ENCODE results near the gene C1orf53. TPM values are rescaled to one million over a fixed set of nuclear protein-coding genes. Genes with fewer than 3 reads are reported as not detected.

Gene C1orf53
- total and polyA plus RNA-seq, 2 of the 13 experiments (the other 11 are each of a cell fraction or from before 2014, with no cell fraction given) = 5.8 to 10.1 TPM

DNA sequence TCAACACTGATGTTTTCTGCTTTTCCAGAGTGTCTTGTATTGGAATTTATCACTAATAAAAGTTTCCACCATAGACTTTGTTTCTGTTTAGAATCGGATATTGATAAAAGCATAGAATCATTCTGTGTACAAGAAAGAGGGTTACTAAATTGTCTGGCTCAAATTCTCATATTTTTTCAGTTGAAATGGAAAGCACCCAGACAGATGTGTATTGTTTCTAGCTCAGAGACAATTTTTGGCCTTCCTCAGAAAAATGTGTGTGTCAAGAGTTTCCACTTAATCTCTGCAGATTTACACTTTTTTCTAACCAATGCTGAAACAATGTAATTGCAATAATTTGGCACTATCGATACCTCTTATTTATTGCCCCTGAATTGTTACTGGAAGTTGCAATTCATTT lies 35.0 kb downstream of the C1orf53 start:
- no TSS peak for BruUV-seq (replicated peaks)
- H4K20me1 ChIP-seq (ENCODE audit: insufficient read depth, low read length) = no peaks in the 10 kb centered on the region
- no peak overlapping the region for H3K27ac ChIP-seq (ENCODE audit: extremely low read length, insufficient read depth, low read length)
- DNase-seq (ENCODE audit: low spot score) (no peak), ATAC-seq (no peak), FAIRE-seq (no peak)
- ChIA-PET POLR2A (no interaction called here), CTCF (ENCODE audit: low intra/inter-chr PET ratio, low total read pairs) (no interaction called here)
- no peaks in the 10 kb centered on the region for H3K4me1 ChIP-seq (ENCODE audit: insufficient read depth, low read length)
- no peaks in the 10 kb centered on the region for H3K79me2 ChIP-seq (ENCODE audit: insufficient read depth, low read length)
- no peaks in the 10 kb centered on the region for H3K36me3 ChIP-seq (replicated peaks in 1 of 2; ENCODE audit: control insufficient read depth in 1 of 2, insufficient read depth in 2 of 2, low read length in 2 of 2)
- H3K4me3 ChIP-seq (replicated peaks in 1 of 3; ENCODE audit: insufficient read depth in 1 of 3, low read depth in 2 of 3, low read length in 3 of 3) = no peak overlapping the region
- no peak overlapping the region for H2AFZ ChIP-seq (ENCODE audit: low read length)
- no peaks in the 10 kb centered on the region for H3K27me3 ChIP-seq (ENCODE audit: control insufficient read depth in 1 of 2, insufficient read depth in 2 of 2, low read length in 2 of 2)
- H3K9me3 ChIP-seq (ENCODE audit: low read length) = no peaks in the 10 kb centered on the region
- no peak overlapping the region for H3K4me2 ChIP-seq (ENCODE audit: low read depth, low read length)
- 88% methylated on average over 2 of the region's 2 CpGs for WGBS (ENCODE audit: low lambda C conversion rate)
- TF ChIP-seq MAZ (IDR thresholded peaks at IDR 0.05; ENCODE audit: borderline replicate concordance, low read depth, low read length) (no peak), MAZ (CRISPR knock-in tag; IDR thresholded peaks at IDR 0.05; ENCODE audit: low read depth) (no peak), ATM (IDR thresholded peaks at IDR 0.05; ENCODE audit: borderline replicate concordance) (no peak), MED13 (CRISPR knock-in tag; IDR thresholded peaks at IDR 0.05) (no peak)
- intact Hi-C loops (cut with micrococcal nuclease; ENCODE audit: unreplicated experiment) = no loop called here
- in situ Hi-C loops (cut with HindIII; ENCODE audit: extremely low pct_ligation_motif_present, low pct_unique_long_range_greater_than_20kb) = no loop called here
- H3K9ac ChIP-seq (ENCODE audit: insufficient read depth, low read depth, low read length) = no peak overlapping the region

DNA sequence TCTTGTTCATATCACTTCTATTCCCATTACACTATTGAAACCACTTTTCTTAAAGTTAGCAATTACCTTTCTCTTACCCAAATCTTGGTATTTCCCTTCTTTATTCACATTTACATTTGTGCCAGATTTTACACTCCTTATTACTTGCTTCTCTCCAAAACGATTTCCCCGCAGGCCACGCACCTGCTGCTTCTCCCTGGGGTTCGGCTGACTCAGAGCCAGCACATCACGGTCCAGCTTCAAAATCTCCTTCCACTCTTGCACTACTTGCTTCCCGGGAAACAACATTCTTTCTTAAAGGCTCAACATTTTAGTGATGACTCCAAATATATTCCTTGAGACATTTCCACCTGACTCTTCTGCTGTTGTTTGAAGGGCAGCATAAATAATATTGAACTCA lies 35.5 kb downstream of the C1orf53 start:
- no peak overlapping the region for H3K9ac ChIP-seq (ENCODE audit: insufficient read depth, low read depth, low read length)
- H3K36me3 ChIP-seq (replicated peaks in 1 of 2; ENCODE audit: control insufficient read depth in 1 of 2, insufficient read depth in 2 of 2, low read length in 2 of 2) = no peaks in the 10 kb centered on the region
- H3K79me2 ChIP-seq (ENCODE audit: insufficient read depth, low read length) = no peaks in the 10 kb centered on the region
- H3K4me2 ChIP-seq (ENCODE audit: low read depth, low read length) = no peak overlapping the region
- FAIRE-seq (no peak), DNase-seq (ENCODE audit: low spot score) (no peak), ATAC-seq (no peak)
- no peaks in the 10 kb centered on the region for H4K20me1 ChIP-seq (ENCODE audit: insufficient read depth, low read length)
- no peaks in the 10 kb centered on the region for H3K27me3 ChIP-seq (ENCODE audit: control insufficient read depth in 1 of 2, insufficient read depth in 2 of 2, low read length in 2 of 2)
- in situ Hi-C loops (cut with HindIII; ENCODE audit: extremely low pct_ligation_motif_present, low pct_unique_long_range_greater_than_20kb) (no loop called here), intact Hi-C loops (cut with micrococcal nuclease; ENCODE audit: unreplicated experiment) (no loop called here)
- POLR2A ChIA-PET = no interaction called here
- H3K4me3 ChIP-seq (replicated peaks in 1 of 3; ENCODE audit: insufficient read depth in 1 of 3, low read depth in 2 of 3, low read length in 3 of 3) = no peak overlapping the region
- no peak overlapping the region for H2AFZ ChIP-seq (ENCODE audit: low read length)
- H3K4me1 ChIP-seq (ENCODE audit: insufficient read depth, low read length) = no peaks in the 10 kb centered on the region
- 57% methylated on average over 6 of the region's 6 CpGs for WGBS (ENCODE audit: low lambda C conversion rate)
- CTCF ChIA-PET (ENCODE audit: low intra/inter-chr PET ratio, low total read pairs) = no interaction called here
- no peak overlapping the region for H3K27ac ChIP-seq (ENCODE audit: extremely low read length, insufficient read depth, low read length)
- no TSS peak for BruUV-seq (replicated peaks)
- no peaks in the 10 kb centered on the region for H3K9me3 ChIP-seq (ENCODE audit: low read length)
- TF ChIP-seq, protein P1, sequence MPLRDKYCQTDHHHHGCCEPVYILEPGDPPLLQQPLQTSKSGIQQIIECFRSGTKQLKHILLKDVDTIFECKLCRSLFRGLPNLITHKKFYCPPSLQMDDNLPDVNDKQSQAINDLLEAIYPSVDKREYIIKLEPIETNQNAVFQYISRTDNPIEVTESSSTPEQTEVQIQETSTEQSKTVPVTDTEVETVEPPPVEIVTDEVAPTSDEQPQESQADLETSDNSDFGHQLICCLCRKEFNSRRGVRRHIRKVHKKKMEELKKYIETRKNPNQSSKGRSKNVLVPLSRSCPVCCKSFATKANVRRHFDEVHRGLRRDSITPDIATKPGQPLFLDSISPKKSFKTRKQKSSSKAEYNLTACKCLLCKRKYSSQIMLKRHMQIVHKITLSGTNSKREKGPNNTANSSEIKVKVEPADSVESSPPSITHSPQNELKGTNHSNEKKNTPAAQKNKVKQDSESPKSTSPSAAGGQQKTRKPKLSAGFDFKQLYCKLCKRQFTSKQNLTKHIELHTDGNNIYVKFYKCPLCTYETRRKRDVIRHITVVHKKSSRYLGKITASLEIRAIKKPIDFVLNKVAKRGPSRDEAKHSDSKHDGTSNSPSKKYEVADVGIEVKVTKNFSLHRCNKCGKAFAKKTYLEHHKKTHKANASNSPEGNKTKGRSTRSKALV (CRISPR knock-in tag; IDR thresholded peaks at IDR 0.05) = no peak
- TF ChIP-seq MYC (CRISPR knock-in tag; IDR thresholded peaks at IDR 0.05; ENCODE audit: borderline replicate concordance) = no peak
- TF ChIP-seq HNRNPUL1 (IDR thresholded peaks at IDR 0.05; ENCODE audit: low read depth, low read length) = no peak
- no peak for TF ChIP-seq THAP11 (CRISPR knock-in tag; IDR thresholded peaks at IDR 0.05)
- TF ChIP-seq PLRG1 (conservative IDR thresholded peaks at IDR 0.05) = no peak
- TF ChIP-seq ZNF326 (CRISPR knock-in tag; IDR thresholded peaks at IDR 0.05; ENCODE audit: borderline replicate concordance) = no peak
- no peak for TF ChIP-seq ZFP36L1 (CRISPR knock-in tag; IDR thresholded peaks at IDR 0.05)
- TF ChIP-seq, protein P2, sequence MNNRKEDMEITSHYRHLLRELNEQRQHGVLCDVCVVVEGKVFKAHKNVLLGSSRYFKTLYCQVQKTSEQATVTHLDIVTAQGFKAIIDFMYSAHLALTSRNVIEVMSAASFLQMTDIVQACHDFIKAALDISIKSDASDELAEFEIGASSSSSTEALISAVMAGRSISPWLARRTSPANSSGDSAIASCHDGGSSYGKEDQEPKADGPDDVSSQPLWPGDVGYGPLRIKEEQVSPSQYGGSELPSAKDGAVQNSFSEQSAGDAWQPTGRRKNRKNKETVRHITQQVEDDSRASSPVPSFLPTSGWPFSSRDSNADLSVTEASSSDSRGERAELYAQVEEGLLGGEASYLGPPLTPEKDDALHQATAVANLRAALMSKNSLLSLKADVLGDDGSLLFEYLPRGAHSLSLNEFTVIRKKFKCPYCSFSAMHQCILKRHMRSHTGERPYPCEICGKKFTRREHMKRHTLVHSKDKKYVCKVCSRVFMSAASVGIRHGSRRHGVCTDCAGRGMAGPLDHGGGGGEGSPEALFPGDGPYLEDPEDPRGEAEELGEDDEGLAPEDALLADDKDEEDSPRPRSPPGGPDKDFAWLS (CRISPR knock-in tag; IDR thresholded peaks at IDR 0.05; ENCODE audit: borderline replicate concordance) = no peak
- TF ChIP-seq MIXL1 (CRISPR knock-in tag; IDR thresholded peaks at IDR 0.05) = no peak
- TF ChIP-seq, protein P3, sequence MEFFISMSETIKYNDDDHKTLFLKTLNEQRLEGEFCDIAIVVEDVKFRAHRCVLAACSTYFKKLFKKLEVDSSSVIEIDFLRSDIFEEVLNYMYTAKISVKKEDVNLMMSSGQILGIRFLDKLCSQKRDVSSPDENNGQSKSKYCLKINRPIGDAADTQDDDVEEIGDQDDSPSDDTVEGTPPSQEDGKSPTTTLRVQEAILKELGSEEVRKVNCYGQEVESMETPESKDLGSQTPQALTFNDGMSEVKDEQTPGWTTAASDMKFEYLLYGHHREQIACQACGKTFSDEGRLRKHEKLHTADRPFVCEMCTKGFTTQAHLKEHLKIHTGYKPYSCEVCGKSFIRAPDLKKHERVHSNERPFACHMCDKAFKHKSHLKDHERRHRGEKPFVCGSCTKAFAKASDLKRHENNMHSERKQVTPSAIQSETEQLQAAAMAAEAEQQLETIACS (CRISPR knock-in tag; IDR thresholded peaks at IDR 0.05) = no peak
- TF ChIP-seq CCDC6 (CRISPR knock-in tag; IDR thresholded peaks at IDR 0.05) = no peak

Data from HepG2 (cell line).